IMR-90 (cell line): ENCODE results near the gene SLC17A9. TPM values are rescaled to one million over a fixed set of nuclear protein-coding genes. Genes with fewer than 3 reads are reported as not detected.

Experiments
- ATAC-seq: fragments of 200-7000 bp; cut with Tn5 transposase; 2 replicates; pipeline ENCODE4 v1.9.1; 2020; ENCODE audit warnings: low read depth, mild to moderate bottlenecking, moderate library complexity
- BruUV-seq: library from RNA; stranded (reverse); fragments of 400-500 nt; replicated peaks from 2 replicates; lab custom pipeline; 2021; lab: Mats Ljungman, UMichigan
- CTCF ChIA-PET: fragments of 300-600 bp; formaldehyde crosslinking; extraction: SDS; loops from one replicate; lab custom pipeline; 2021; ENCODE audit warnings: antibody characterized with exemption; lab: Yijun Ruan, JAX
- POLR2A ChIA-PET: fragments of 300-600 bp; sonication (Branson Sonifier 250); formaldehyde crosslinking; loops from one replicate; lab custom pipeline; 2022; ENCODE audit warnings: antibody characterized with exemption; ENCODE audit not compliant: unreplicated experiment; lab: Charles Lee
- DNase-seq: peaks from one replicate; pipeline ENCODE4 v3.0.0; 2013
- H2AFZ ChIP-seq: replicated peaks from 2 replicates; pipeline ENCODE3; 2013; ENCODE audit warnings: low read length, mild to moderate bottlenecking; ENCODE audit not compliant: poor library complexity
- H2AK5ac ChIP-seq: 2 replicates; pipeline ENCODE4 v1.6.1; 2013; ENCODE audit warnings: low read depth, low read length, inconsistent platforms
- H2AK9ac ChIP-seq: replicated peaks from 2 replicates; pipeline ENCODE3; 2013; ENCODE audit warnings: mild to moderate bottlenecking, low read depth, low read length, moderate library complexity; ENCODE audit not compliant: poor library complexity
- H2BK120ac ChIP-seq: 2 replicates; pipeline ENCODE4 v1.6.1; 2013; ENCODE audit warnings: low read depth, low read length, inconsistent platforms
- H2BK15ac ChIP-seq: 3 replicates; pipeline ENCODE4 v1.6.1; 2013; ENCODE audit warnings: low read depth, low read length, inconsistent platforms
- H2BK20ac ChIP-seq: 2 replicates; pipeline ENCODE4 v1.6.1; 2013; ENCODE audit warnings: low read depth, mild to moderate bottlenecking, inconsistent platforms, low read length, moderate library complexity
- H2BK5ac ChIP-seq: 2 replicates; pipeline ENCODE4 v1.6.1; 2013; ENCODE audit warnings: mild to moderate bottlenecking, low read depth, low read length, inconsistent platforms; ENCODE audit not compliant: poor library complexity, severe bottlenecking
- H3K14ac ChIP-seq: replicated peaks from 2 replicates; pipeline ENCODE4 v1.6.1; 2013; ENCODE audit warnings: low read depth, low read length, inconsistent platforms
- H3K18ac ChIP-seq: 2 replicates; pipeline ENCODE4 v1.6.1; 2013; ENCODE audit warnings: low read depth, low read length, control low read depth
- H3K23ac ChIP-seq: 2 replicates; pipeline ENCODE4 v1.6.1; 2013; ENCODE audit warnings: low read depth, low read length, inconsistent platforms
- H3K27ac ChIP-seq: 2 replicates; pipeline ENCODE4 v1.5.1; 2013; ENCODE audit warnings: mild to moderate bottlenecking, control low read depth, low read length; ENCODE audit not compliant: insufficient read depth
- H3K27me3 ChIP-seq: 2 replicates; pipeline ENCODE4 v1.6.1; 2013; ENCODE audit warnings: low read length; ENCODE audit not compliant: control insufficient read depth, insufficient read depth
- H3K36me3 ChIP-seq: 2 replicates; pipeline ENCODE4 v1.6.1; 2013; ENCODE audit warnings: low read length, mixed read lengths; ENCODE audit not compliant: control insufficient read depth, insufficient read depth
- H3K4ac ChIP-seq: 2 replicates; pipeline ENCODE4 v1.6.1; 2013; ENCODE audit warnings: low read depth, low read length, inconsistent platforms
- H3K4me1 ChIP-seq: 2 replicates; pipeline ENCODE4 v1.6.1; 2013; ENCODE audit warnings: low read length, mixed read lengths; ENCODE audit not compliant: control insufficient read depth, insufficient read depth
- H3K4me2 ChIP-seq: 2 replicates; pipeline ENCODE4 v1.6.1; 2013; ENCODE audit warnings: low read depth, mild to moderate bottlenecking, control low read depth, low read length, moderate library complexity
- H3K4me3 ChIP-seq: 2 replicates; pipeline ENCODE4 v1.5.1; 2013; ENCODE audit warnings: low read depth, mild to moderate bottlenecking, control low read depth, low read length, moderate library complexity; ENCODE audit not compliant: insufficient read depth
- H3K56ac ChIP-seq: 2 replicates; pipeline ENCODE4 v1.6.1; 2013; ENCODE audit warnings: low read length, inconsistent platforms; ENCODE audit not compliant: insufficient read depth; ENCODE audit errors: extremely low read depth
- H3K79me1 ChIP-seq, 2 experiments: 2 replicates each; pipeline ENCODE4 v1.6.1; 2013; ENCODE audit warnings: low read length in 2 of 2, inconsistent platforms in 1 of 2, low read depth in 1 of 2
- H3K9ac ChIP-seq: 2 replicates; pipeline ENCODE4 v1.6.1; 2013; ENCODE audit warnings: low read depth, low read length, control low read depth
- H3K9me1 ChIP-seq: 2 replicates; pipeline ENCODE4 v1.6.1; 2013; ENCODE audit warnings: low read length, inconsistent platforms; ENCODE audit not compliant: insufficient read depth
- H3K9me3 ChIP-seq: 2 replicates; pipeline ENCODE4 v1.6.1; 2013; ENCODE audit warnings: low read length; ENCODE audit not compliant: control insufficient read depth, insufficient read depth
- H4K20me1 ChIP-seq: 2 replicates; pipeline ENCODE4 v1.6.1; 2013; ENCODE audit warnings: low read length, inconsistent platforms; ENCODE audit not compliant: insufficient read depth
- H4K5ac ChIP-seq: 2 replicates; pipeline ENCODE4 v1.6.1; 2013; ENCODE audit warnings: mild to moderate bottlenecking, low read depth, low read length, control low read depth
- H4K8ac ChIP-seq, 2 experiments: 2 replicates each; pipeline ENCODE4 v1.6.1; 2013; ENCODE audit warnings: low read depth in 2 of 2, low read length in 2 of 2, control low read depth in 1 of 2, inconsistent platforms in 1 of 2
- H4K91ac ChIP-seq: 2 replicates; pipeline ENCODE4 v1.6.1; 2013; ENCODE audit warnings: low read depth, low read length, inconsistent platforms; ENCODE audit not compliant: insufficient read depth
- BHLHE40 ChIP-seq: fragments of 150-350 bp; IDR thresholded peaks from 2 replicates; pipeline ENCODE4 v1.6.1; 2016; ENCODE audit warnings: mild to moderate bottlenecking, low read depth, low read length
- CEBPB ChIP-seq: IDR thresholded peaks from 2 replicates; pipeline ENCODE4 v1.6.1; 2012; ENCODE audit warnings: low read depth, low read length, improper control_type of control experiment
- CHD1 ChIP-seq: IDR thresholded peaks from 2 replicates; pipeline ENCODE4 v1.6.1; 2012; ENCODE audit warnings: low read depth, low read length, improper control_type of control experiment
- CTCF ChIP-seq: conservative IDR thresholded peaks from 2 replicates; pipeline ENCODE4 v1.5.1; 2012; ENCODE audit warnings: mild to moderate bottlenecking, low read depth, low read length, improper control_type of control experiment
- ELK1 ChIP-seq: fragments of 150-350 bp; IDR thresholded peaks from 2 replicates; pipeline ENCODE4 v1.6.1; 2016; ENCODE audit warnings: low read depth, mild to moderate bottlenecking, low read length, moderate library complexity, borderline replicate concordance
- FOS ChIP-seq: fragments of 150-350 bp; IDR thresholded peaks from 2 replicates; pipeline ENCODE4 v1.6.1; 2016; ENCODE audit warnings: low read depth, low read length
- MAFK ChIP-seq: IDR thresholded peaks from 2 replicates; pipeline ENCODE4 v1.6.1; 2012; ENCODE audit warnings: low read depth, low read length, improper control_type of control experiment
- MAZ ChIP-seq: IDR thresholded peaks from 2 replicates; pipeline ENCODE4 v1.6.1; 2012; ENCODE audit warnings: low read depth, mild to moderate bottlenecking, low read length, improper control_type of control experiment, moderate library complexity, borderline replicate concordance
- MXI1 ChIP-seq: IDR thresholded peaks from 2 replicates; pipeline ENCODE4 v1.6.1; 2012; ENCODE audit warnings: low read depth, mild to moderate bottlenecking, low read length, moderate library complexity, borderline replicate concordance
- NFE2L2 ChIP-seq: fragments of 150-350 bp; IDR thresholded peaks from 2 replicates; pipeline ENCODE4 v1.6.1; 2016; ENCODE audit warnings: low read depth, mild to moderate bottlenecking, low read length
- POLR2A ChIP-seq: IDR thresholded peaks from 2 replicates; pipeline ENCODE4 v1.6.1; 2012; ENCODE audit warnings: mild to moderate bottlenecking, low read depth, low read length
- RAD21 ChIP-seq: IDR thresholded peaks from 2 replicates; pipeline ENCODE4 v1.6.1; 2012; ENCODE audit warnings: low read length, improper control_type of control experiment
- RCOR1 ChIP-seq: IDR thresholded peaks from 2 replicates; pipeline ENCODE4 v1.6.1; 2012; ENCODE audit warnings: mild to moderate bottlenecking, low read length, improper control_type of control experiment; ENCODE audit not compliant: insufficient replicate concordance
- RFX5 ChIP-seq: IDR thresholded peaks from 2 replicates; pipeline ENCODE4 v1.8.0; 2012; ENCODE audit warnings: low read depth, mild to moderate bottlenecking, low read length, moderate library complexity
- SMC3 ChIP-seq: fragments of 150-350 bp; IDR thresholded peaks from 2 replicates; pipeline ENCODE4 v1.6.1; 2016; ENCODE audit warnings: low read depth, mild to moderate bottlenecking, antibody characterized with exemption, low read length, moderate library complexity
- USF2 ChIP-seq: fragments of 150-350 bp; IDR thresholded peaks from 2 replicates; pipeline ENCODE4 v1.6.1; 2017; ENCODE audit warnings: mild to moderate bottlenecking, antibody characterized with exemption, low read length, low read depth
- WGBS, 2 experiments: methylation state at CpG; one replicate each; pipeline versions ENCODE4 v1.1.5 to v1.1.7; 2013; ENCODE audit warnings: missing lambda C conversion rate in 2 of 2; ENCODE audit not compliant: insufficient read length in 1 of 2; ENCODE audit errors: extremely low coverage in 2 of 2; 5-methylcytosine and 5-hydroxymethylcytosine counted together
- dilution Hi-C: fragments of 300-500 bp; cut with HindIII; formaldehyde crosslinking; loops from one replicate; pipeline ENCODE4 v1.14.3; 2018; ENCODE audit warnings: low sequenced_read_pairs; ENCODE audit not compliant: unreplicated experiment
- in situ Hi-C: fragments of 300-500 bp; cut with MboI; formaldehyde crosslinking; loops from 3 replicates; pipeline ENCODE4 v1.14.3; 2019; ENCODE audit warnings: low sequenced_read_pairs, inconsistent platforms, mixed read lengths
- intact Hi-C: fragments of 100-400 bp; cut with micrococcal nuclease; formaldehyde crosslinking; loops from 2 replicates; pipeline ENCODE4 v1.10.0; 2022
- polyA plus RNA-seq, 3 experiments: library from polyadenylated mRNA; depleted of rRNA; stranded (reverse); fragments of >200 nt; gene quantifications; 2 replicates each; pipeline ENCODE4 v1.2.3, GENCODE V29; 2012; ENCODE audit warnings: low replicate concordance in 1 of 3
- total RNA-seq: library from RNA; depleted of rRNA; stranded (reverse); fragments of >200 nt; gene quantifications from 2 replicates; pipeline ENCODE4 v1.2.3, GENCODE V29; 2012

SLC17A9 gene
- total and polyA plus RNA-seq, 2 of the 4 experiments (the other 2 are of a cell fraction), result 2.2 to 14.4 TPM

GRCh38 chr20:62968378-62969178 is 16.1 kb downstream of the SLC17A9 start:
- intact Hi-C loops (no loop called here), in situ Hi-C loops (no loop called here), dilution Hi-C loops (no loop called here)
- H2BK5ac ChIP-seq, result no peak overlapping the region
- POLR2A ChIA-PET, result no interaction called here
- no peaks in the 10 kb centered on the region for H3K9me3 ChIP-seq
- H3K27me3 ChIP-seq, result peaks cover 48% of the 10 kb centered on the region
- H3K23ac ChIP-seq, result no peak overlapping the region
- no peak overlapping the region for H4K8ac ChIP-seq
- no peak overlapping the region for H2BK20ac ChIP-seq
- H2AFZ ChIP-seq, result no peak overlapping the region
- no peaks in the 10 kb centered on the region for H3K36me3 ChIP-seq
- no peak overlapping the region for H3K14ac ChIP-seq
- H3K4me3 ChIP-seq, result no peak overlapping the region
- H3K4me1 ChIP-seq, result no peaks in the 10 kb centered on the region
- H3K18ac ChIP-seq, result no peak overlapping the region
- no peak overlapping the region for H2AK5ac ChIP-seq
- TF ChIP-seq MXI1 (no peak), CTCF (no peak), CHD1 (no peak), CEBPB (no peak), POLR2A (no peak), RAD21 (no peak), MAZ (no peak), RFX5 (no peak), ELK1 (no peak), FOS (no peak), RCOR1 (no peak), BHLHE40 (no peak), USF2 (no peak), SMC3 (no peak), MAFK (no peak), NFE2L2 (no peak)
- no peaks in the 10 kb centered on the region for H3K79me1 ChIP-seq
- CTCF ChIA-PET, result no interaction called here
- ATAC-seq (no peak), DNase-seq (no peak)
- no peak overlapping the region for H4K5ac ChIP-seq
- H4K20me1 ChIP-seq, result no peaks in the 10 kb centered on the region
- WGBS, 2 experiments, result 75% methylated on average over 3 of the region's 21 CpGs; no CpG with 5 or more reads in 1 of the 2 experiments
- H3K9ac ChIP-seq, result no peak overlapping the region
- no peaks in the 10 kb centered on the region for H3K9me1 ChIP-seq
- H2BK15ac ChIP-seq, result no peak overlapping the region
- no peak overlapping the region for H4K91ac ChIP-seq
- H3K27ac ChIP-seq, result no peak overlapping the region
- no peak overlapping the region for H2BK120ac ChIP-seq
- no peak overlapping the region for H3K4me2 ChIP-seq
- H3K56ac ChIP-seq, result no peak overlapping the region
- H2AK9ac ChIP-seq, result no peak overlapping the region
- BruUV-seq, result no TSS peak
- H3K4ac ChIP-seq, result no peak overlapping the region
